ENCODE results near the gene ABCG1.

The ABCG1 gene

GRCh38 chr21:42272109-42272962 lies 53.4 kb downstream of the ABCG1 start:
- DNase-seq (ENCODE audit: low read depth) = no peak

GRCh38 chr21:42272984-42273600 lies 54.2 kb downstream of the ABCG1 start:
- no peak for DNase-seq (ENCODE audit: low read depth)

- no peak for DNase-seq (ENCODE audit: low read depth)
Observed at GRCh38 chr21:42276076-42276475, 57.1 kb downstream of the ABCG1 start.

GRCh38 chr21:42276526-42277154 lies 57.7 kb downstream of the ABCG1 start:
- DNase-seq (ENCODE audit: low read depth) = no peak

- DNase-seq (ENCODE audit: low read depth) = no peak
Observed at GRCh38 chr21:42277593-42277992, 58.7 kb downstream of the ABCG1 start.

- DNase-seq (ENCODE audit: low read depth) = no peak
Observed at GRCh38 chr21:42278451-42279149, 59.7 kb downstream of the ABCG1 start.

- no peak for DNase-seq (ENCODE audit: low read depth)
Observed at GRCh38 chr21:42279341-42279871, 60.5 kb downstream of the ABCG1 start.

- no peak for DNase-seq (ENCODE audit: low read depth)
Observed at GRCh38 chr21:42279888-42280287, 60.9 kb downstream of the ABCG1 start.

GRCh38 chr21:42280356-42281180 lies 61.6 kb downstream of the ABCG1 start:
- DNase-seq (ENCODE audit: low read depth) = no peak

- DNase-seq (ENCODE audit: low read depth) = no peak
Observed at GRCh38 chr21:42281181-42281680, 62.3 kb downstream of the ABCG1 start.

GRCh38 chr21:42282021-42282420 lies 63.1 kb downstream of the ABCG1 start:
- DNase-seq (ENCODE audit: low read depth) = no peak

- no peak for DNase-seq (ENCODE audit: low read depth)
Observed at GRCh38 chr21:42282715-42283114, 63.8 kb downstream of the ABCG1 start.

GRCh38 chr21:42285569-42286245 lies 66.8 kb downstream of the ABCG1 start:
- no peak for DNase-seq (ENCODE audit: low read depth)

- DNase-seq (ENCODE audit: low read depth) = no peak
Observed at GRCh38 chr21:42286416-42286815, 67.5 kb downstream of the ABCG1 start.

- no peak for DNase-seq (ENCODE audit: low read depth)
Observed at GRCh38 chr21:42287193-42288083, 68.5 kb downstream of the ABCG1 start.

GRCh38 chr21:42288962-42289361 lies 70.0 kb downstream of the ABCG1 start:
- DNase-seq (ENCODE audit: low read depth) = no peak

- no peak for DNase-seq (ENCODE audit: low read depth)
Observed at GRCh38 chr21:42289926-42290325, 71.0 kb downstream of the ABCG1 start.

- no peak for DNase-seq (ENCODE audit: low read depth)
Observed at GRCh38 chr21:42290505-42290904, 71.6 kb downstream of the ABCG1 start.

GRCh38 chr21:42291003-42291750 lies 72.2 kb downstream of the ABCG1 start:
- DNase-seq (ENCODE audit: low read depth) = no peak
